ENCODE data around the gene ARMC9.
"Not testable (repeated sequence)": the region's sequence is repeated elsewhere in the genome, so short reads cannot be mapped to it uniquely, and the experiment has no call there.

Gene ARMC9

DNA sequence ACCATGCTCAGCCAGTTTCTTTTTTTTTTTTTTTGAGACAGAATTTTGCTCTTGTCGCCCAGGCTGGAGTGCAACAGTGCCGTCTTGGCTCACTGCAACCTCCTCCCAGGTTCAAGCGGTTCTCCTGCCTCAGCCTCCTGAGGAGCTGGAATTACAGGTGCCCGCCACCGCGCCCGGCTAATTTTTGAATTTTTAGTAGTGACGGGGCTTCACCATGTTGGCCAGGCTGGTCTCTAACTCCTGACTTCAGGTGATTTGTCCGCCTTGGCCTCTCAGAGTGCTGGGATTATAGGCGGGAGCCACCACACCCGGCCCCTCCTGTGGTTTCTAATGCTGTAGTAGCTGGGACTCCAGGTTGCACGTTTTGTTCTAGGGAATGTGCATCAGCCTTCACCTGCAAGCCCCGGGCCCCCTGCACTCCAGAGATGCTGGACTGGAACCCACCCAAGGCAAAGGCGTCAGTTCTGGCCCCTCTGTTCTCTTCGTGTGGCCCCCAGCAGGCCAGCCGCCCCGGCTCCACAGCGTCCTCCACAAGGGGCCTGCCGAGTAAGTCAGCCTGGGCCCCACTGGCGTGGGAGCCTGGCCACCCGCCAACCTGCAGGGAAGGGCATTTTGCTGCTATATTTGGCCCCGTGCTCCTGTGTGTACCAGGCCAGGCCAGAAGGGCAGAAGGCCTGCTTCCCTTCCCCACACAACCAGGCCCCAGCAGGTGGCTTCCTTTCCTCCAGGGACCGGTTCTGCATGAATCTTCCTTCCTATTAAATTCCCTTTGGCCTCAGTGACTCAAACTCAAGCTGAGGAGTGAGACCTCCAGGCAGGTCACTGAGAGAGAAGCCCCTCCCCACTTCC lies 171.4 kb downstream of the ARMC9 start:
- no peak for DNase-seq

DNA sequence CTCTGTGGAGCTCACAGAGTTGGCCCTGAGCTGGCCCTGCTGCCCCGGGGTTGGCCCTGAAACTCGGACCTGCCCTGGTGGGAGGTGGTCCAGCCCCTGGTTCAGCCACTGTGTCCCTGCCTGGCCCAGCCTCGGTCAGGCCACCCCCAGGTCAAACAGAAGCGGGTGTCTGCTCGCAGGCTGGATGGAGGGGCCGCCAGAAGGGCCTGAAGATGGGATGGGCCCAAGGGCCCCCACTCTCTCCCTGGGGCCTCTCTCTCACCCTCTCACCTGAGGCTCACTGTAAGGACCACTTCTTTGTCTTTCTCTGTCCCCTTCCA lies 172.0 kb downstream of the ARMC9 start:
- DNase-seq = no peak

DNA sequence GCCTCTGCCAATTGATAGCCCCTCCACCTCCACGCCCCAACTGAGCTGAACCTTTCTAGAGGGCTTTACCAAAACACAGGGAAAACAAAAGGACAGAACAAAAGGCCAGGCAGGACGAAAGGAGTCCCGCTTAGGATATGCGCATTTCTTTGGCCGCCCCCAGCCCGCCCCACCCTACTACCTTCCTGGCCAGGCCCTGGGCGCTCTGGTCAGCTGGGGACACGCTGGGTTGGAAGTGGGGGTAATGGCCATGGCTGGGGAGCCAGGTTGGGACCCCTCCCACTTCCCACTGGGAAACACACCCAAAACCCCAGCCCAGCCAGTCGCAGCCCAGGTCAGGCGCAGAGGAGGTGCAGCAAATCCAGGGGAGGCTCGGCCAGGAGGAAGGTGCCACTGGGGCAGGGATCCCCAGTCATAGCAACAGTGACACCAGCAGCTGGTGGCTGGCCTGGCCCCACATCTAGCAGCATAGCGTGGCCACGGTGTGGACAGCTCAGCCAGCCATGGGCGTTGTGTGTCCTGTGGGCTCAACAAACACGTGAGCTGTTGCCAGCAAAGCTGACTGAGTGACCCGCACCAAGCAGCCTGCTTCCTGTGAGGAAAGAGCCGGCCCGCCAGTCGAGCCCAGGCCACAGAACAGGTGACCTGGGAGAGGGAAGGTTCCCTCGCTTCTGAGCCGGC lies 172.5 kb downstream of the ARMC9 start:
- no peak for DNase-seq

- no peak for DNase-seq
Measured at GRCh38 chr2:231371430-231372054, 173.1 kb downstream of the ARMC9 start.

DNA sequence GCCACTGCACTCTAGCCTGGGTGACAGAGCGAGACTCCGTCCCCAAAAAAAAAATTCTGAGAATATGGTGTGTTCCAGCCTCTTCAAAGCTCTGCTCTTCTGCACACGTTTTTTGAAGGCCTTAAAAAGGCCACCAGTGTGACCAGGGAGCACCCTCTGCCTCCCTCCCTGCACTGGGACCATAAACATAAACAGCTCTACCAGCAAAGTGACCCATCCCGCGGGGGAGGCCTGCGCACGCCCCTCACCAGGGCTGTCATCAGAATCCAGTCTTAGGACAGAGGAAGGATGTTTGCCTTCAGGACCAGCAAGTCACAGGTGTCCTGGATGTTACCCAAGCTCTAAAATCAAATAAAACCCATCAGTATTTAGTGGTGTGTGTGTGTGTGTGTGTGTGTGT lies 173.9 kb downstream of the ARMC9 start:
- DNase-seq = no peak

DNA sequence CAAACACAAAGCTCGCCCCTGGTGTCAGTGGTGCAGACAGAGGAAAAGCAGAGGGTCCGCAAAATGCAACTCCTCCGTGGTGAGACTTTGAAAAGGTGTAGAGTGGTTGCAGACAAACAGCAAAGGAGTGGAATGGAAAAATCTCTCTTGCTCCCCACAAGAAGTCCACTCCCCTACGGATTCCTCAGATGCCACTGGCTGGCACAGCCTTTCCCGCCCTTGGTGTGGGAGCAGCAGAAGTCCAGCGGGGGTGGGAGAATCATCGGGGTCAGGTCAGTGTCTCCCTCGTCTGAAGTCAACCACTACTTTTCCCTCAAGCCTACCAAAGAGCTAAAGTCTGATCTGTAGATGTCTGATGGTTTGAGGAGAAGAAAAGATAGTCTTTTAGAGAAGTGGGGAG lies 174.8 kb downstream of the ARMC9 start:
- DNase-seq = no peak

DNA sequence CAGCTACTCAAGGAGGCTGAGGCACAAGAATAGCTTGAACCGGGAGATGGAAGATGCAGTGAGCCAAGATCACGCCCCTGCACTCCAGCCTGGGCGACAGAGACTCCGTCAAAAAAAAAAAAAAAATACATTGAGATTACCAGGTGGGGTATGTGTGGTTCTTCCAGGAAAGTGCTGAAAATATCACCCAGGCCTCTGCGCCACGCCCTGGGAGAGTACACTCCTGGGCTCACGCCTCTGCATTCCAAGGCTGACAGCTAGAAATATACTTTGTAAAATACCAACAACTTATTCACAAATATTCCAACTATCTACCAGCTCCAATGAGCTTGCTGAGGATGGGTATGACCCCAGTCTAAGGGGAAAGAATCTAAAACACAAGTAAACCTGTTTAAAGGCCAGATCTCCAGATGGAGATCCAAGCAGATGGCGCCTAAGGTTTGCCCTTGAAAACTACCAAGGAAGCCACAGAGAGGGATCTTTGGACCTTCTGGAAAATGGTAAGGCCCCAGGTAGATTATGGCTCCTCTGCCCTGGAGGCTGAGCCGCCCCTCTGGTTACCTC lies 175.4 kb downstream of the ARMC9 start:
- no peak for DNase-seq

DNA sequence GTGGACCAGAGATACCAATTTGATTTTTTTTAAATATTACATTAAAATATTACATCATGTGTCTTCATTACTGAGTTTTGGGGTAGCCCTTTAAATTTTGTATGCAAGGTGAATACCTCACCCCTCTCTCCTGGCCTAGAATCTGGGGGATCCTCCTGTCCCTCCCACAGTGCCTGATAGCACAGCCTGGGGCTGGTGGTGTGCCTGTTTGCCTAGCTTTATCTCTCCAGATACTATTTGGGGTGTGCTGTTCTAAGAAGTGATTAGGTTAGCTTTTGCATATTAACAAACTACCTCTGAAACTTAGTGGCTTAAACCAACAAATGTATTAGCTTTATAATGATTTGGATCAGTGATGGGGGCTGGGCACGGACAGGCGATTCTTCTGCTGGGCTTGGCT lies 176.3 kb downstream of the ARMC9 start:
- DNase-seq = no peak

DNA sequence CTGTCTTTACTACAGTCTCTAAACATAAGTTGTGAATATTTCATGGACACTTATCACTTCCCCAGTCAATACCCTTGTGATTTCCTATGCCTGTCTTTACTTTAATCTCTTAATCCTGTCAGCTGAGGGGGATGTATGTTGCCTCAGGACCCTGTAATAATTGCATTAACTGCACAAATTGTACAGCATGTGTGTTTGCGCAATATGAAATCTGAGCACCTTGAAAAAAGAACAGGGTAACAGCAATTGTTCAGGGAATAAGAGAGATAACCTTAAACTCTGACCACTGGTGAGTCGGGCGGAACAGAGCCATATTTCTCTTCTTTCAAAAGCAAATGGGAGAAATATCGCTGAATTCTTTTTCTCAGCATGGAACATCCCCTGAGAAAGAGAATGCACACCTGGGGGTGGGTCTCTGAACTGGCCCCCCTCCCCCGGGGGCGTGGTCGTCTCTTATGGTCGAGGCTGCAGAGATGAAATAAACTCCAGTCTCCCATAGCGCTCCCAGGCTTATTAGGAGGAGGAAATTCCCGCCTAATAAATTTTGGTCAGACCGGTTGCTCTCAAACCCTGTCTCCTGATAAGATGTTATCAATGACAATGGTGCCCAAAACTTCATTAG lies 177.7 kb downstream of the ARMC9 start:
- not testable (repeated sequence) for DNase-seq

- DNase-seq = no peak
Measured at GRCh38 chr2:231376857-231377256, 178.4 kb downstream of the ARMC9 start.

DNA sequence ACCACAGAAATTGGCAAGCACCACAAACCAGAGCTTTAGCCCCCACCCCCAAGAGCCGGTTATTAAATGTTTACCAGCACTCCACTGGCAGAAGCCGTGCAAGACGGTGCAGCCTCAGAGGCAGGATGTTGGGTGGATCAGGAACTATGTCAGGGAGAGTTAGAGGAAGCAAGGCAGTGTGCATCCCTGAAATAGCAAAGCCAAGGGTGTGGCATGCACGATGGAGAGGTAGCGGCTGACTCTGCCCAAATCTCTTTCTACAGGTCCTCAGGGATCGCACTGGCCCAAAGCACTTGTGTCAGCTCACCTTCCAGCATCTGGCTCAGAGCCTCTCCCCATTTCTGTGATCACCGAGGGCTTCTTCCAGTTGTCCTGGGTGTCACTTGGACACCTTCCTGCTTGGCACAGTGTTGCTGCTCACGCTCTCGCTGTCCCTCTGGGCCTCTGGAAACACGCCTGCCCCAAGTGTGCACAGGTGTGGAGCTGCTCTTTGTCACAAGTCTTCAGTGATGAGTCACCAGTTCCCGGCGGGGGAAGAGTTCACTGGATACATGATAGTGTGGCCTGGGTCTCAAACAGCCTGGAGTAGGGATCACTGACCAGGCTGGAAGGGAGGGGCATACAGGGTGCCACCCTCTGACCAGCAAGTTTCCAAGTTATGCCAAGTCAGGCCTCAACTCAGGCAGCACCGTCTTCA lies 179.7 kb downstream of the ARMC9 start:
- no peak for DNase-seq

- no peak for DNase-seq
Measured at GRCh38 chr2:231379266-231380215, 181.1 kb downstream of the ARMC9 start.

DNA sequence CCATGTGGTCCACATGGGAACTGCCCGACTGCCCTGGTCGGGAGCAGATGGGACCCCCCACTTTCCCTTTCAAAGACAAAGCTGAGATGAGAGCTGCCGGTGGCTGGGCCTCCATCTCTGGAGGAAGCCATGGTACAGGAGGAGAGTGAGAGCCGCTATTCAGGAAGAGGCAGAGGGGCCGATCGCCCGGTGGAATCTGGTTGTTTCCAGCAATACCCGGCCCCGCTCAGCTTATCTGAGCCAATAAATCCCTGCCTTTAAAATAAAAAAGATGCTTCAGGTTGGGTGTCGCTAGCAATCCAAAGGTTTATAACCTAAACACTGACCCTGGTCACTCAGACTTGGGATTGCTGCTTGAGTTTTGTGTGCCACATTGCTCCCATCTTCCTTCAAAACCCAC lies 181.9 kb downstream of the ARMC9 start:
- DNase-seq = no peak

- no peak for DNase-seq
Measured at GRCh38 chr2:231380991-231381847, 182.8 kb downstream of the ARMC9 start.

GRCh38 chr2:231382116-231382515 lies 183.7 kb downstream of the ARMC9 start:
- no peak for DNase-seq

DNA sequence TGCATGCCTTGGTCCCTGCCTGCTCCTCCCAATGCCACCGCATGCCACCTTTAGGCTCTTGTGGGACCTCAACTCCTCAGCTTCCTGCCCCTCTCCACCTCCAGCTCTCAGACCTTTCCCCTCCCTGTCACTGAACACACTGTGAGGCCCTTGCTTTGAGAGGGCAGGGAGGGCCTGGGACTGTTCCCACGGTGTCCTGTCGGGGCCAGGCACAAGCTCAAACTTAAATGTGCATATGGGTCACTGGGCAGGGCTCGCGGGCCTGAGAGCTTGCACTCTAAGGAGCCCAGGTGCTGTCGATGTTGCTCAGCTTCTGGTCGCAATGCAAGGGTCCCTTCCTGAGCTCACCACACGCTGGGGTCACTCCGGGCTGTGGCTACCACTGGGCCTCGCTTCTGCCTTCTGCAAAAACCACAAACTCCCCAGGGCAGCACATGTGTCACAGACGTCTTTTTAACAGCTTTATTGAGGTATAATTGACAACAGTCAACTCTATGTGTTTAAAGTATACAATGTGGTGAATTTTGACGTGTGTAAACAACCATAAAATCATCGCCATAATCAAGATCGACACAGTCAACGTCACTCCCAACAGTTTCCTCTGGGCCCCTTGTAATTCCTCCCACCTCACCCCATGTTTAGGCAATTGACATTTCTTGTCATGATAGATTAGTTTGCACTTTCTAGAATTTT lies 185.1 kb downstream of the ARMC9 start:
- DNase-seq = no peak

DNA sequence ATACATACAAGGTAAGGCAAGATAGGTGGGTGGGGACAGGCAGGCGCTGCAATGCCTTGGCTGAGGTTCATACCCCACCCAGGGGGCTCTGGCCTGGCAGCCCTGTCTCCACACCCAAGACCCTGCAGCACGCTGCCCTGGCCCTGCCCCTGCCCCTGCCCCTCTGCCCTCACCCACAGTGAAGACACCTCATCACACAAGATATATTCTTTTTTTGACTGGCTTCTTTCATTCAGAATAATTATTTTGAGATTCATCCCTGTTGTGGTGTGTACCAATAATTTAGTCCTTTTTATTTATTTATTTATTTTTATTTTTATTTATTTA lies 185.6 kb downstream of the ARMC9 start:
- DNase-seq = no peak

- no peak for DNase-seq
Measured at GRCh38 chr2:231384970-231385369, 186.5 kb downstream of the ARMC9 start.

- no peak for DNase-seq
Measured at GRCh38 chr2:231385429-231385828, 187.0 kb downstream of the ARMC9 start.

GRCh38 chr2:231386446-231386845 lies 188.0 kb downstream of the ARMC9 start:
- no peak for DNase-seq
